ENCODE data around the gene IL23R.
"Not testable (repeated sequence)": the region's sequence is repeated elsewhere in the genome, so short reads cannot be mapped to it uniquely, and the experiment has no call there.

IL23R gene

GRCh38 chr1:67194209-67194863 lies 28.1 kb downstream of the IL23R start:
- no peak for DNase-seq

GRCh38 chr1:67200755-67201154 lies 34.5 kb downstream of the IL23R start:
- DNase-seq = no peak

GRCh38 chr1:67201891-67202290 lies 35.6 kb downstream of the IL23R start:
- DNase-seq = no peak

- no peak for DNase-seq
Measured at GRCh38 chr1:67204298-67204980, 38.2 kb downstream of the IL23R start.

- not testable (repeated sequence) for DNase-seq
Measured at GRCh38 chr1:67207398-67207797, 41.1 kb downstream of the IL23R start.

- DNase-seq = no peak
Measured at GRCh38 chr1:67208217-67208616, 42.0 kb downstream of the IL23R start.

- no peak for DNase-seq
Measured at GRCh38 chr1:67209521-67209920, 43.3 kb downstream of the IL23R start.

GRCh38 chr1:67211589-67212563 lies 45.6 kb downstream of the IL23R start:
- no peak for DNase-seq

GRCh38 chr1:67213164-67213563 lies 46.9 kb downstream of the IL23R start:
- DNase-seq = no peak

- no peak for DNase-seq
Measured at GRCh38 chr1:67213948-67214347, 47.7 kb downstream of the IL23R start.

GRCh38 chr1:67214420-67215174 lies 48.3 kb downstream of the IL23R start:
- no peak for DNase-seq

- DNase-seq = no peak
Measured at GRCh38 chr1:67216401-67216800, 50.1 kb downstream of the IL23R start.

GRCh38 chr1:67217417-67217816 lies 51.2 kb downstream of the IL23R start:
- DNase-seq = no peak

GRCh38 chr1:67217938-67218337 lies 51.7 kb downstream of the IL23R start:
- DNase-seq = no peak

- DNase-seq = no peak
Measured at GRCh38 chr1:67224856-67225255, 58.6 kb downstream of the IL23R start.

GRCh38 chr1:67226688-67227087 lies 60.4 kb downstream of the IL23R start:
- DNase-seq = no peak

- DNase-seq = no peak
Measured at GRCh38 chr1:67227196-67227595, 60.9 kb downstream of the IL23R start.

- no peak for DNase-seq
Measured at GRCh38 chr1:67228791-67229190, 62.5 kb downstream of the IL23R start.

GRCh38 chr1:67230539-67230938 lies 64.3 kb downstream of the IL23R start:
- DNase-seq = no peak

GRCh38 chr1:67236277-67236676 lies 70.0 kb downstream of the IL23R start:
- DNase-seq = no peak

- DNase-seq = no peak
Measured at GRCh38 chr1:67239738-67240137, 73.5 kb downstream of the IL23R start.

- DNase-seq = no peak
Measured at GRCh38 chr1:67241200-67241746, 75.0 kb downstream of the IL23R start.

GRCh38 chr1:67242016-67242415 lies 75.8 kb downstream of the IL23R start:
- no peak for DNase-seq
